SH-SY5Y (cell line): ENCODE data around the gene SLC15A1.

Experiments
- GATA2 ChIP-seq: IDR thresholded peaks from 2 replicates; pipeline ENCODE4 v1.6.1; 2011; ENCODE audit warnings: mild to moderate bottlenecking, low read depth, low read length
- GATA3 ChIP-seq: IDR thresholded peaks from 2 replicates; pipeline ENCODE4 v1.6.1; 2011; ENCODE audit warnings: low read depth, mild to moderate bottlenecking, low read length, moderate library complexity

GRCh38 chr13:98717256-98717655 is 35.2 kb downstream of the SLC15A1 start:
- TF ChIP-seq GATA3 (no peak), GATA2 (no peak)
